Aorta (tissue), 5 donors: ENCODE measurements around the gene FOXJ3. TPM values are rescaled to one million over a fixed set of nuclear protein-coding genes. Genes with fewer than 3 reads are reported as not detected.

Source experiments
- ATAC-seq: fragments of 200-7000 bp; cut with Tn5 transposase; one replicate; pipeline ENCODE4 v1.9.1; 2022; ENCODE audit warnings: moderate library complexity; ENCODE audit not compliant: low FRiP score
- DNase-seq, 2 donors: peaks; one replicate each; pipeline ENCODE4 v3.0.0-alpha.2; 2020
- H3K27ac ChIP-seq, 2 donors: one replicate each; pipeline ENCODE4 v1.5.1; 2013; ENCODE audit warnings: low read length in 2 of 2, mild to moderate bottlenecking in 2 of 2, moderate library complexity in 2 of 2, control low read depth in 1 of 2, inconsistent platforms in 1 of 2, low read depth in 1 of 2
- H3K27me3 ChIP-seq, 2 donors: one replicate each; pipeline ENCODE4 v1.6.1; 2013; ENCODE audit warnings: control low read depth in 1 of 2, low read length in 1 of 2, mild to moderate bottlenecking in 1 of 2, moderate library complexity in 1 of 2; ENCODE audit not compliant: insufficient read depth in 2 of 2, control insufficient read depth in 1 of 2
- H3K36me3 ChIP-seq, 2 donors: one replicate each; pipeline ENCODE4 v1.6.1; 2013; ENCODE audit warnings: control low read depth in 1 of 2, low read length in 1 of 2, mild to moderate bottlenecking in 1 of 2; ENCODE audit not compliant: insufficient read depth in 2 of 2, control insufficient read depth in 1 of 2
- H3K4me1 ChIP-seq, 2 donors: one replicate each; pipeline ENCODE4 v1.6.1; 2013; ENCODE audit warnings: low read length in 2 of 2, control low read depth in 1 of 2, mild to moderate bottlenecking in 1 of 2, moderate library complexity in 1 of 2; ENCODE audit not compliant: insufficient read depth in 2 of 2, control insufficient read depth in 1 of 2
- H3K4me3 ChIP-seq, 2 donors: one replicate each; pipeline ENCODE4 v1.5.1; 2013; ENCODE audit warnings: low read length in 2 of 2, control low read depth in 1 of 2, mild to moderate bottlenecking in 1 of 2
- H3K9me3 ChIP-seq: one replicate; pipeline ENCODE4 v1.6.1; 2013; ENCODE audit warnings: mild to moderate bottlenecking, low read length; ENCODE audit not compliant: control insufficient read depth
- WGBS, 2 donors: extraction: QIAGEN DNeasy Blood & Tissue Kit; methylation state at CpG; one replicate each; pipeline ENCODE4 v1.1.7; 2013; 5-methylcytosine and 5-hydroxymethylcytosine counted together
- intact Hi-C, 2 donors: fragments of 100-400 bp; cut with DNase I; formaldehyde crosslinking; loops; one replicate each; pipeline versions ENCODE4 v1.14.2 to v1.15.0; 2022
- polyA plus RNA-seq, 2 donors: library from polyadenylated mRNA; stranded (reverse); fragments of 200-250 nt; gene quantifications; one replicate each; pipeline ENCODE4 v1.2.3, GENCODE V29; 2013
- total RNA-seq, 2 donors: library from RNA; stranded (reverse); fragmentation: NEBNext Ultra II Directional; extraction: Animal tissue kit (Norgen Biotek cat#: 25700); gene quantifications; one replicate each; pipeline ENCODE4 v1.2.1, GENCODE V29; 2021
- donor health status: healthy with polysubstance abuse.
- donor health status: Bipolar disorder and iron deficiency.
- donor health status: DM: no; HTN: no; CAD: no.
- donor health status: DM: no; HTN: no; CAD: no.
- donor health status: DM: yes; HTN: yes; CAD: no.

Gene FOXJ3
- total and polyA plus RNA-seq, 4 donors, result 9.6 to 64.2 (median 30.7) TPM

DNA sequence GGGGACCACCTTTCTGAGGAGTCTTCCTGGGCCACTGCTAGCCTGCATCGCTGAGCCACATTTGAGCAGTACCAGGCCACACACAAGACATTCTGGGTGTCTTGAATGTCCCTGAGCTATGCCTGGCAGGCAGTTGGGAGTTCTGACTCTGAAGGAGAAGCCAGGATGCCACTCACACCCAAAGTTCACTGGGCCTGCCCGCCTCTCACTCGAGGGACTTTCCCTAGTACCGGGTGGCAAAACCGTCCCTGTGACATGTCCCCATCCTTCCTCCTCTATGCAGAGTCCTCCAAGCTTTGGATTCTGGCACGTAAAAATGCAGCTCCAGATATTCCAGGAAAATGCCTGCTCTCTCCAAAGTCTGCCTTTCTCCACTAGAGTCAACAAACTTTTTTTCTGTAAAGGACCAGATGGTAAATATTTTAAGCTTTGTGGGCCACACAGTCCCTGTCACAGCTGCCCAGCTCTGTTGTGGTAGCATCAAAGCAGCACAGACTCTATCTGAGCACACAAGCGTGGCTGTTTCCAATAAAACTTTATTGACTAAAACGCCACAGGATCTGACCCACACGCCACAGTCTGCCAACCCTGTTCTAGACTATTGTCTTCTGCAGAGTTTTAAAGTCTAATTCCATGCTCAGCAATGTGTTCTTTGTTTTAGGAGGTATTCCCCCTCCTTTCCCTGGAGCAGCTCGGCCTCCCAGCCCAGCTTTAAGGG lies 201.1 kb downstream of the FOXJ3 start:
- no peak overlapping the region for H3K4me3 ChIP-seq
- no peaks in the 10 kb centered on the region for H3K36me3 ChIP-seq
- no peaks in the 10 kb centered on the region for H3K9me3 ChIP-seq
- DNase-seq (no peak), ATAC-seq (no peak)
- H3K4me1 ChIP-seq, result no peaks in the 10 kb centered on the region
- WGBS, 2 donors, result 85 to 88% methylated on average over 10 of the region's 10 CpGs
- peaks cover 0 to 4% of the 10 kb centered on the region in 2 donors for H3K27me3 ChIP-seq
- intact Hi-C loops, result no loop called here
- no peak overlapping the region for H3K27ac ChIP-seq

DNA sequence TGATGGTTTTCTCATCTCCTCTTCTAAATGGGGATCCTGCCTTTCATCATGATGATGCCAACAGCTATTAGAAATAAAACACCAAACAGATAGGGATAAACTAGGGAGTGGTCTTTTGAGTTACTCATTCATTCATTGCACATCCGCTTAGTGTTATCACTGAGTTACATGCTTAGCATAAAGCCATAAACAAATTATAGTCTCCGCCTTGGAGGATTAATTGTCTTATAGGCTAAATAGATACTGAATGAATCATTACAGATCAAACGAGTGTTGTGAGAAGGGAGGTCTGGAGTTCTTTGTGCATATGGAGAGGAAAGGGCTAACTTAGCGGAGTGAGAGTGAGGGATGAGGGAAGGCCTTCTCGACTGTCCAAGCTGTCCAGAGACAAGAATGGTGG lies 201.6 kb downstream of the FOXJ3 start:
- Histone ChIP-seq H3K4me1 (no peaks in the 10 kb centered on the region), H3K9me3 (peaks cover 1% of the 10 kb centered on the region), H3K27me3 (peaks cover 0 to 4% of the 10 kb centered on the region in 2 donors), H3K36me3 (no peaks in the 10 kb centered on the region), H3K27ac (no peak overlapping the region), H3K4me3 (no peak overlapping the region)
- intact Hi-C loops, result no loop called here
- WGBS, 2 donors, result 89 to 91% methylated on average over 5 of the region's 5 CpGs
- ATAC-seq, result no peak
- no peak for DNase-seq

DNA sequence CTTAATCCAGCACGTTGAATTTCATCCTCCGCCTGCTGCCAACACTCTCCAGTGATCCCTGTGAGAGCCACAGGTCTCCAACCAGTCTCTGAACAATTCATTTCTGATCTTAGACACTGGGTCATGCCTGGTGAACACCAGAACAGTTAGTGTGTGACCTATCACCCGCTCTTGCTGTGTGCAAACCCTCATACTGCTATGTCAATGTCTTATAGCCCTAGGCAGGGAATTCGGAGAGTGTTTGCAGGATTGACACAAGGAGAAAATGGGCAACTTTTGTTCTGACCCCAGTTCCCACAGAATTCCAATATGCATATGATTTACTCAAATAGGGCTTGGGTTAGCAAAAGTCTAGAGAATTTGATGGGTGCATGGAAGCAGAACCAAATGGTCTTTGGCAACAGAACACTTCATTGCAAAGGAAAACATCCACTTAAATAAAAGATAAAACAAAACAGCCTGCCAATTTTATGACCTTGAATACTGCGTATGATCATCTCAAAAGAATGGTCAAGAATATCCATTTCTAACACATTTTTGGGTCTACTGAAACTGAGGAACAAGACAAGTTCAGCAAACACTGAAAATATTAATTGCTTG lies 204.9 kb downstream of the FOXJ3 start:
- no peak for ATAC-seq

DNA sequence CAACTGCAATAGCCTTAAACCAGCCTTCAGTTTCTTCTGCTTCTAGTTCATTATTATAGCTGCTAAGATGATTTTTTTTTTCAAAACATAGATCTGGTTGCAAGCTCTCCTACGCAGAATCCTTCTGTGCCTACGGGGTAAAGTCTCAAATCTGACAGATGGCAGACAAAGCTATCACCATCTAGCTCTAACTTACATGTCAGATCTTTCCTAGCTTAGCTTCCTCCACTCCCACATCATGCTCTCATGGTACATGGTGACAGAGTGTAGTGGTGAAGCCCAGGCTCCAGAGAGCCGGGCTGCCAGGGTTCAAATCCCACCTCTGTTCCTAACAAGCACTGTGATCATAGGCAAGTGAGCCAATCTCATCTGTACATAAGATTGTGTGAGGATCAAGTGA lies 206.1 kb downstream of the FOXJ3 start:
- DNase-seq (no peak), ATAC-seq (no peak)
- WGBS, 2 donors, result 79 to 84% methylated on average over 3 of the region's 3 CpGs
- Histone ChIP-seq H3K27ac (no peak overlapping the region), H3K4me1 (no peaks in the 10 kb centered on the region), H3K9me3 (peaks cover 1% of the 10 kb centered on the region), H3K4me3 (no peak overlapping the region), H3K27me3 (no peaks in the 10 kb centered on the region), H3K36me3 (no peaks in the 10 kb centered on the region)
- intact Hi-C loops, result no loop called here

More for the DNA sequence above, 204.9 kb downstream of the FOXJ3 start:
- Histone ChIP-seq H3K4me3 (no peak overlapping the region), H3K4me1 (no peaks in the 10 kb centered on the region), H3K9me3 (peaks cover 1% of the 10 kb centered on the region), H3K27me3 (peaks cover 0 to 4% of the 10 kb centered on the region in 2 donors), H3K36me3 (no peaks in the 10 kb centered on the region), H3K27ac (no peak overlapping the region)
- WGBS, 2 donors, result 78 to 83% methylated on average over 5 of the region's 5 CpGs
- DNase-seq, result no peak
- intact Hi-C loops, result no loop called here

GRCh38 chr1:42128499-42128898 lies 206.5 kb downstream of the FOXJ3 start:
- Histone ChIP-seq H3K27ac (no peak overlapping the region), H3K27me3 (no peaks in the 10 kb centered on the region), H3K4me1 (no peaks in the 10 kb centered on the region), H3K9me3 (peaks cover 1% of the 10 kb centered on the region), H3K36me3 (no peaks in the 10 kb centered on the region), H3K4me3 (no peak overlapping the region)
- ATAC-seq (no peak), DNase-seq (no peak)
- intact Hi-C loops, result no loop called here
- 76% methylated on average over 2 of the region's 2 CpGs for WGBS, 2 donors

DNA sequence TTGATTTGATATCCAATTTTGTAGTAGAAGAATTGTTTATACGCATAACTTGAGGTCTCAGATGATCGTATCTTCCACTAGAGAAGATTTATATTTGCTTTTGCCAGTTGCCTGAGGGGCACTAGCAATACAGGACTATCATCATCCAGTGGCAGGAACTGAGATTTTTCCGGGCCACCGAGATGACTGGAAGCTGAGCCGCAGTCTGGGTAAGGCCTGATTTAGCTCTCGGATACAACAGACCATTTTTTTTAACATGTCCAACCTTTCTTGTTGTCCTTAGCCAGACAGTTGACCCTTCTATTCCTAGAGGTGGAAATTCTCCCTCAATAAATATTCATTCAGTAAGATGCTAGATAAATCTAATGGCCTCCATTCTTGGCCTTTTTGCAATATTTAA lies 207.3 kb downstream of the FOXJ3 start:
- ATAC-seq (no peak), DNase-seq (no peak)
- no peak overlapping the region for H3K4me3 ChIP-seq
- H3K36me3 ChIP-seq, result no peaks in the 10 kb centered on the region
- H3K27ac ChIP-seq, result no peak overlapping the region
- intact Hi-C loops, result no loop called here
- WGBS, 2 donors, result 81 to 82% methylated on average over 6 of the region's 6 CpGs
- peaks cover 1% of the 10 kb centered on the region for H3K9me3 ChIP-seq
- H3K4me1 ChIP-seq, result no peaks in the 10 kb centered on the region
- no peaks in the 10 kb centered on the region for H3K27me3 ChIP-seq

Other genes with a start within 250 kb of the FOXJ3 start
- not detected for gene GUCA2B, start 181.8 kb downstream of the FOXJ3 start, total RNA-seq
- gene GUCA2B, start 181.8 kb downstream of the FOXJ3 start, polyA plus RNA-seq, result 10 to 100 TPM in 1 of 2 donors, 1 to 10 TPM in 1; 1.2 to 78.5 TPM
- not detected for gene GUCA2A, start 170.5 kb downstream of the FOXJ3 start, total RNA-seq
- 10 to 100 TPM in 1 of 2 donors, 1 to 10 TPM in 1; 1.0 to 29.8 TPM for gene GUCA2A, start 170.5 kb downstream of the FOXJ3 start, polyA plus RNA-seq
- gene RIMKLA, start 45.6 kb upstream of the FOXJ3 start, total RNA-seq, result 1 to 10 TPM in 1 of 2 donors, under 1 TPM in 1; 0.06 to 1.3 TPM
- gene RIMKLA, start 45.6 kb upstream of the FOXJ3 start, polyA plus RNA-seq, result under 1 TPM; 0.25 to 0.54 TPM
- gene ZMYND12, start 120.8 kb upstream of the FOXJ3 start, total RNA-seq, result 1 to 10 TPM in 1 of 2 donors, not detected in 1; 1.1 TPM
- gene ZMYND12, start 120.8 kb upstream of the FOXJ3 start, polyA plus RNA-seq, result under 1 TPM in 1 of 2 donors, not detected in 1; 0.26 TPM
- 10 to 100 TPM; 33.7 to 41.8 TPM for gene PPCS, start 121.3 kb upstream of the FOXJ3 start, total RNA-seq
- 100 to 1,000 TPM in 1 of 2 donors, 10 to 100 TPM in 1; 66.3 to 171 TPM for gene PPCS, start 121.3 kb upstream of the FOXJ3 start, polyA plus RNA-seq
- gene CCDC30, start 128.1 kb upstream of the FOXJ3 start, total RNA-seq, result 1 to 10 TPM; 2.3 to 6.3 TPM
- 1 to 10 TPM; 1.8 to 2.3 TPM for gene CCDC30, start 128.1 kb upstream of the FOXJ3 start, polyA plus RNA-seq